Measurements from ENCODE around the gene C1QBP.
A peak's percentile ranks its signal among the peaks of the same experiment; 100 is the strongest.
"Not testable (repeated sequence)": the region's sequence is repeated elsewhere in the genome, so short reads cannot be mapped to it uniquely, and the experiment has no call there.

The C1QBP gene

GRCh38 chr17:5431234-5431633, 7.7 kb downstream of the C1QBP start:
- not testable (repeated sequence) for DNase-seq

- DNase-seq = no peak
These were observed 8.4 kb downstream of the C1QBP start for GRCh38 chr17:5430413-5430999.

- no peak for DNase-seq
These were observed 9.6 kb downstream of the C1QBP start for GRCh38 chr17:5429191-5429887.

GRCh38 chr17:5425826-5426225, 13.1 kb downstream of the C1QBP start:
- no peak for DNase-seq

GRCh38 chr17:5424909-5425308, 14.0 kb downstream of the C1QBP start:
- DNase-seq = no peak

GRCh38 chr17:5422505-5422904, 16.4 kb downstream of the C1QBP start:
- no peak for DNase-seq

- DNase-seq = peak; percentile 90
These were observed 18.8 kb downstream of the C1QBP start, which contains the start of gene RPAIN for GRCh38 chr17:5419959-5420653. Gene RPAIN (plus strand): TSS chr17:5420182. CDS start chr17:5420211, 29 bp downstream.

GRCh38 chr17:5419356-5419958, 19.5 kb downstream of the C1QBP start, which contains the start of gene NUP88:
Gene NUP88 (minus strand): TSS chr17:5419662. CDS start chr17:5419650, 12 bp downstream.
- DNase-seq = peak; percentile 99

- DNase-seq = peak; percentile 29
These were observed 20.0 kb downstream of the C1QBP start for GRCh38 chr17:5418858-5419355.

GRCh38 chr17:5416901-5417300, 22.1 kb downstream of the C1QBP start:
- DNase-seq = peak; percentile 9

- no peak for DNase-seq
These were observed 25.3 kb downstream of the C1QBP start for GRCh38 chr17:5413682-5414081.

- no peak for DNase-seq
These were observed 28.2 kb downstream of the C1QBP start for GRCh38 chr17:5410594-5411272.

GRCh38 chr17:5408186-5408585, 30.8 kb downstream of the C1QBP start:
- no peak for DNase-seq

GRCh38 chr17:5405400-5405799, 33.6 kb downstream of the C1QBP start:
- no peak for DNase-seq

GRCh38 chr17:5399767-5400166, 39.2 kb downstream of the C1QBP start:
- DNase-seq = no peak

GRCh38 chr17:5396612-5397011, 42.3 kb downstream of the C1QBP start:
- DNase-seq = no peak

GRCh38 chr17:5391678-5392077, 47.3 kb downstream of the C1QBP start:
- DNase-seq = no peak
